CD1c-positive myeloid dendritic cell (primary cell): ENCODE data around the gene TJAP1.
"Not testable (repeated sequence)": the region's sequence is repeated elsewhere in the genome, so short reads cannot be mapped to it uniquely, and the experiment has no call there.

Experiments
- DNase-seq: peaks from one replicate; pipeline ENCODE4 v3.0.0-alpha.2; 2016; ENCODE audit errors: extremely low spot score

TJAP1 gene

GRCh38 chr6:43481075-43481474, 3.7 kb downstream of the TJAP1 start:
- DNase-seq = no peak

- no peak for DNase-seq
These were observed 4.3 kb downstream of the TJAP1 start for GRCh38 chr6:43481591-43482236.

- DNase-seq = no peak
These were observed 11.4 kb downstream of the TJAP1 start for GRCh38 chr6:43488667-43489276.

- no peak for DNase-seq
These were observed 12.1 kb downstream of the TJAP1 start for GRCh38 chr6:43489277-43490072.

- DNase-seq = no peak
These were observed 13.2 kb downstream of the TJAP1 start for GRCh38 chr6:43490523-43490939.

GRCh38 chr6:43491750-43492661, 14.6 kb downstream of the TJAP1 start:
- DNase-seq = no peak

GRCh38 chr6:43492673-43493072, 15.3 kb downstream of the TJAP1 start:
- no peak for DNase-seq

GRCh38 chr6:43493230-43493629, 15.9 kb downstream of the TJAP1 start:
- DNase-seq = no peak

- no peak for DNase-seq
These were observed 16.5 kb downstream of the TJAP1 start for GRCh38 chr6:43493833-43494232.

- no peak for DNase-seq
These were observed 17.0 kb downstream of the TJAP1 start for GRCh38 chr6:43494321-43494720.

GRCh38 chr6:43494766-43495165, 17.4 kb downstream of the TJAP1 start:
- no peak for DNase-seq

- DNase-seq = no peak
These were observed 18.1 kb downstream of the TJAP1 start for GRCh38 chr6:43495409-43495941.

- DNase-seq = no peak
These were observed 19.2 kb downstream of the TJAP1 start for GRCh38 chr6:43496370-43497128.

GRCh38 chr6:43497129-43497396, 19.7 kb downstream of the TJAP1 start:
- DNase-seq = no peak

- no peak for DNase-seq
These were observed 20.3 kb downstream of the TJAP1 start for GRCh38 chr6:43497689-43498088.

- DNase-seq = not testable (repeated sequence)
These were observed 20.9 kb downstream of the TJAP1 start for GRCh38 chr6:43498291-43498690.

- no peak for DNase-seq
These were observed 21.9 kb downstream of the TJAP1 start for GRCh38 chr6:43499028-43499815.

- DNase-seq = no peak
These were observed 23.6 kb downstream of the TJAP1 start for GRCh38 chr6:43500921-43501320.

GRCh38 chr6:43502666-43503065, 25.3 kb downstream of the TJAP1 start:
- DNase-seq = no peak

GRCh38 chr6:43503443-43503842, 26.1 kb downstream of the TJAP1 start:
- DNase-seq = no peak
